HepG2 (cell line): Measurements from ENCODE around the gene CD9. TPM values are rescaled to one million over a fixed set of nuclear protein-coding genes. Genes with fewer than 3 reads are reported as not detected.

Experiments
- DDIT3 ChIP-seq: sonication (generic); formaldehyde crosslinking; IDR thresholded peaks from 2 replicates; pipeline ENCODE4 v1.4.0; 2020; ENCODE audit warnings: mild to moderate bottlenecking, missing genetic modification reagents
- HIC2 ChIP-seq: sonication (generic); formaldehyde crosslinking; IDR thresholded peaks from 2 replicates; pipeline ENCODE4 v1.9.0; 2022; ENCODE audit warnings: low read depth, missing genetic modification reagents
- IRX3 ChIP-seq: sonication (generic); formaldehyde crosslinking; IDR thresholded peaks from 2 replicates; pipeline ENCODE4 v1.8.1; 2023; ENCODE audit warnings: mild to moderate bottlenecking, low read depth, missing genetic modification reagents, borderline replicate concordance
- KDM1A ChIP-seq: IDR thresholded peaks from 2 replicates; pipeline ENCODE4 v1.6.1; 2016; ENCODE audit warnings: missing compliant biosample characterization
- KDM6A ChIP-seq: IDR thresholded peaks from 2 replicates; pipeline ENCODE4 v1.6.1; 2016; ENCODE audit warnings: low read depth
- MAFG ChIP-seq: sonication (generic); formaldehyde crosslinking; IDR thresholded peaks from 2 replicates; pipeline ENCODE4 v1.5.1; 2020; ENCODE audit warnings: mild to moderate bottlenecking, missing genetic modification reagents
- MED13 ChIP-seq: sonication (generic); formaldehyde crosslinking; IDR thresholded peaks from 2 replicates; pipeline ENCODE4 v1.5.0; 2020; ENCODE audit warnings: missing genetic modification reagents
- NFATC3 ChIP-seq: sonication (generic); formaldehyde crosslinking; IDR thresholded peaks from 2 replicates; pipeline ENCODE4 v1.5.1; 2020; ENCODE audit warnings: mild to moderate bottlenecking, missing genetic modification reagents
- POGZ ChIP-seq: sonication (generic); formaldehyde crosslinking; IDR thresholded peaks from 2 replicates; pipeline ENCODE4 v1.4.0; 2020; ENCODE audit warnings: mild to moderate bottlenecking, missing genetic modification reagents
- SETDB1 ChIP-seq: sonication (generic); formaldehyde crosslinking; IDR thresholded peaks from 2 replicates; pipeline ENCODE4 v1.5.1; 2020; ENCODE audit warnings: missing genetic modification reagents, mild to moderate bottlenecking, borderline replicate concordance
- TARDBP ChIP-seq: sonication (generic); formaldehyde crosslinking; IDR thresholded peaks from 2 replicates; pipeline ENCODE4 v1.8.0; 2022; ENCODE audit warnings: mild to moderate bottlenecking, missing genetic modification reagents
- TCF7L2 ChIP-seq: IDR thresholded peaks from 2 replicates; pipeline ENCODE4 v1.6.1; 2011; ENCODE audit warnings: mild to moderate bottlenecking, low read depth, low read length, moderate library complexity
- ZFY ChIP-seq: sonication (generic); formaldehyde crosslinking; IDR thresholded peaks from 2 replicates; pipeline ENCODE4 v1.4.0; 2020; ENCODE audit warnings: missing genetic modification reagents
- ZNF317 ChIP-seq: sonication (generic); formaldehyde crosslinking; IDR thresholded peaks from 2 replicates; pipeline ENCODE4 v1.5.0; 2020; ENCODE audit warnings: mild to moderate bottlenecking, missing genetic modification reagents
- ZNF589 ChIP-seq: sonication (generic); formaldehyde crosslinking; conservative IDR thresholded peaks from 2 replicates; pipeline ENCODE4 v1.8.0; 2022; ENCODE audit warnings: mild to moderate bottlenecking, moderate library complexity, missing genetic modification reagents
- ZNF775 ChIP-seq: sonication (generic); formaldehyde crosslinking; IDR thresholded peaks from 2 replicates; pipeline ENCODE4 v1.4.0; 2020; ENCODE audit warnings: missing genetic modification reagents, mild to moderate bottlenecking, moderate library complexity, borderline replicate concordance
- ZNF883 ChIP-seq: sonication (generic); formaldehyde crosslinking; IDR thresholded peaks from 2 replicates; pipeline ENCODE4 v1.5.1; 2020; ENCODE audit warnings: mild to moderate bottlenecking, missing genetic modification reagents; ENCODE audit errors: not compliant biosample characterization
- polyA plus RNA-seq, 8 experiments: library from polyadenylated mRNA; depleted of rRNA in 3 of 8; stranded (reverse) in 7 of 8; unstranded in 1 of 8; fragments of >200 nt; fragmentation: Illumina TruSeq in 4 of 8; extraction: Trizol in 4 of 8; gene quantifications; 2 replicates each; pipeline versions ENCODE4 v1.2.1 to v1.2.3, GENCODE V29; 2011 to 2016; ENCODE audit warnings: low read depth in 4 of 8, missing spikeins in 1 of 8, mixed read lengths in 1 of 8; ENCODE audit not compliant: insufficient read depth in 1 of 8
- total RNA-seq, 5 experiments: library from RNA; depleted of rRNA; stranded (reverse); fragments of >200 nt; fragmentation: Illumina TruSeq; extraction: Trizol; gene quantifications; 2 replicates each; pipeline ENCODE4 v1.2.3, GENCODE V29; 2016; ENCODE audit warnings: low read depth in 1 of 5
- TF ChIP-seq, protein P1 (sequence below): sonication (generic); formaldehyde crosslinking; IDR thresholded peaks from 2 replicates; pipeline ENCODE4 v1.5.1; 2020; ENCODE audit warnings: missing genetic modification reagents, mild to moderate bottlenecking, borderline replicate concordance
- TF ChIP-seq, protein P2 (sequence below): sonication (generic); formaldehyde crosslinking; IDR thresholded peaks from 2 replicates; pipeline ENCODE4 v1.4.0; 2020; ENCODE audit warnings: missing genetic modification reagents, low read depth, mild to moderate bottlenecking, borderline replicate concordance
- TF ChIP-seq, protein P3 (sequence below): fragments of 450-650 bp; IDR thresholded peaks from 2 replicates; pipeline ENCODE4 v1.6.1; 2017; ENCODE audit warnings: mild to moderate bottlenecking
- TF ChIP-seq, protein P4 (sequence below): sonication (generic); formaldehyde crosslinking; IDR thresholded peaks from 2 replicates; pipeline ENCODE4 v1.4.0; 2020; ENCODE audit warnings: missing genetic modification reagents
- TF ChIP-seq, protein P5 (sequence below): sonication (generic); formaldehyde crosslinking; IDR thresholded peaks from 2 replicates; pipeline ENCODE4 v1.4.0; 2020; ENCODE audit warnings: low read depth, mild to moderate bottlenecking, missing genetic modification reagents

The CD9 gene
- total and polyA plus RNA-seq, 2 of the 13 experiments (the other 11 are each of a cell fraction or from before 2014, with no cell fraction given) = 5.8 to 38.3 TPM

- TF ChIP-seq, protein P1, sequence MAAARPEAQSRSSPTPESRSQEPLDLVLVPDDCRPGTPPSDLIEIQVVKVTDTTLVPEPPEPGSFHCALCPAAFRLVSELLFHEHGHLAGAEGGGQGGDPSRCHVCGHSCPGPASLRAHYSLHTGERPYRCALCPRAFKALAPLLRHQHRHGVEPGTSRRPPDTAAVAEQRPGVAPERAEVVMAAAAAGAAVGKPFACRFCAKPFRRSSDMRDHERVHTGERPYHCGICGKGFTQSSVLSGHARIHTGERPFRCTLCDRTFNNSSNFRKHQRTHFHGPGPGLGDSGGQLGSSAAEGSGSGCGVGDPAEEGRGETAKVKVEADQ (CRISPR knock-in tag) = no peak
- no peak for TF ChIP-seq SETDB1 (CRISPR knock-in tag)
- TF ChIP-seq, protein P2, sequence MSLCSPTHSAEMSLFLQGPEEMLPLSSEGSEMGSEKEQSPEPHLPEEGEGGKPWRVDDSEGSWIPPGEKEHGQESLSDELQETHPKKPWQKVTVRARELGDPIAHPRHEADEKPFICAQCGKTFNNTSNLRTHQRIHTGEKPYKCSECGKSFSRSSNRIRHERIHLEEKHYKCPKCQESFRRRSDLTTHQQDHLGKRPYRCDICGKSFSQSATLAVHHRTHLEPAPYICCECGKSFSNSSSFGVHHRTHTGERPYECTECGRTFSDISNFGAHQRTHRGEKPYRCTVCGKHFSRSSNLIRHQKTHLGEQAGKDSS (CRISPR knock-in tag) = no peak; the same call in 1 of the 2 replicates
- no peak for TF ChIP-seq TCF7L2
- TF ChIP-seq, protein P3, sequence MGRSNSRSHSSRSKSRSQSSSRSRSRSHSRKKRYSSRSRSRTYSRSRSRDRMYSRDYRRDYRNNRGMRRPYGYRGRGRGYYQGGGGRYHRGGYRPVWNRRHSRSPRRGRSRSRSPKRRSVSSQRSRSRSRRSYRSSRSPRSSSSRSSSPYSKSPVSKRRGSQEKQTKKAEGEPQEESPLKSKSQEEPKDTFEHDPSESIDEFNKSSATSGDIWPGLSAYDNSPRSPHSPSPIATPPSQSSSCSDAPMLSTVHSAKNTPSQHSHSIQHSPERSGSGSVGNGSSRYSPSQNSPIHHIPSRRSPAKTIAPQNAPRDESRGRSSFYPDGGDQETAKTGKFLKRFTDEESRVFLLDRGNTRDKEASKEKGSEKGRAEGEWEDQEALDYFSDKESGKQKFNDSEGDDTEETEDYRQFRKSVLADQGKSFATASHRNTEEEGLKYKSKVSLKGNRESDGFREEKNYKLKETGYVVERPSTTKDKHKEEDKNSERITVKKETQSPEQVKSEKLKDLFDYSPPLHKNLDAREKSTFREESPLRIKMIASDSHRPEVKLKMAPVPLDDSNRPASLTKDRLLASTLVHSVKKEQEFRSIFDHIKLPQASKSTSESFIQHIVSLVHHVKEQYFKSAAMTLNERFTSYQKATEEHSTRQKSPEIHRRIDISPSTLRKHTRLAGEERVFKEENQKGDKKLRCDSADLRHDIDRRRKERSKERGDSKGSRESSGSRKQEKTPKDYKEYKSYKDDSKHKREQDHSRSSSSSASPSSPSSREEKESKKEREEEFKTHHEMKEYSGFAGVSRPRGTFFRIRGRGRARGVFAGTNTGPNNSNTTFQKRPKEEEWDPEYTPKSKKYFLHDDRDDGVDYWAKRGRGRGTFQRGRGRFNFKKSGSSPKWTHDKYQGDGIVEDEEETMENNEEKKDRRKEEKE = no peak
- TF ChIP-seq HIC2 (CRISPR knock-in tag) = no peak
- TF ChIP-seq TARDBP (CRISPR knock-in tag) = peak; percentile 37; the same call in 1 of the 2 replicates
- 0 out of 2 replicates have a peak, but pooled peaks have one; percentile 32 for TF ChIP-seq KDM6A (CRISPR knock-in tag)
- no peak for TF ChIP-seq MAFG (CRISPR knock-in tag)
- TF ChIP-seq, protein P4, sequence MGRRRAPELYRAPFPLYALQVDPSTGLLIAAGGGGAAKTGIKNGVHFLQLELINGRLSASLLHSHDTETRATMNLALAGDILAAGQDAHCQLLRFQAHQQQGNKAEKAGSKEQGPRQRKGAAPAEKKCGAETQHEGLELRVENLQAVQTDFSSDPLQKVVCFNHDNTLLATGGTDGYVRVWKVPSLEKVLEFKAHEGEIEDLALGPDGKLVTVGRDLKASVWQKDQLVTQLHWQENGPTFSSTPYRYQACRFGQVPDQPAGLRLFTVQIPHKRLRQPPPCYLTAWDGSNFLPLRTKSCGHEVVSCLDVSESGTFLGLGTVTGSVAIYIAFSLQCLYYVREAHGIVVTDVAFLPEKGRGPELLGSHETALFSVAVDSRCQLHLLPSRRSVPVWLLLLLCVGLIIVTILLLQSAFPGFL (CRISPR knock-in tag) = no peak
- no peak for TF ChIP-seq ZNF775
- no peak for TF ChIP-seq IRX3
- no peak for TF ChIP-seq NFATC3 (CRISPR knock-in tag)
- no peak for TF ChIP-seq KDM1A
- no peak for TF ChIP-seq ZFY (CRISPR knock-in tag)
- TF ChIP-seq MED13 = no peak
- TF ChIP-seq POGZ (CRISPR knock-in tag) = peak; percentile 23; the same call in 1 of the 2 replicates
- no peak for TF ChIP-seq ZNF589 (CRISPR knock-in tag)
- TF ChIP-seq DDIT3 = no peak
- TF ChIP-seq ZNF317 (CRISPR knock-in tag) = no peak
- TF ChIP-seq ZNF883 (CRISPR knock-in tag) = no peak
- TF ChIP-seq, protein P5, sequence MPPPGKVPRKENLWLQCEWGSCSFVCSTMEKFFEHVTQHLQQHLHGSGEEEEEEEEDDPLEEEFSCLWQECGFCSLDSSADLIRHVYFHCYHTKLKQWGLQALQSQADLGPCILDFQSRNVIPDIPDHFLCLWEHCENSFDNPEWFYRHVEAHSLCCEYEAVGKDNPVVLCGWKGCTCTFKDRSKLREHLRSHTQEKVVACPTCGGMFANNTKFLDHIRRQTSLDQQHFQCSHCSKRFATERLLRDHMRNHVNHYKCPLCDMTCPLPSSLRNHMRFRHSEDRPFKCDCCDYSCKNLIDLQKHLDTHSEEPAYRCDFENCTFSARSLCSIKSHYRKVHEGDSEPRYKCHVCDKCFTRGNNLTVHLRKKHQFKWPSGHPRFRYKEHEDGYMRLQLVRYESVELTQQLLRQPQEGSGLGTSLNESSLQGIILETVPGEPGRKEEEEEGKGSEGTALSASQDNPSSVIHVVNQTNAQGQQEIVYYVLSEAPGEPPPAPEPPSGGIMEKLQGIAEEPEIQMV (CRISPR knock-in tag) = no peak
Observed at GRCh38 chr12:6280053-6280469, 79.9 kb downstream of the CD9 start (continued).
